Measurements from ENCODE around the gene FOXO1. TPM values are rescaled to one million over a fixed set of nuclear protein-coding genes. Genes with fewer than 3 reads are reported as not detected.

Gene FOXO1
- polyA plus RNA-seq, 4 donors = 15.4 to 17.7 (median 17.1) TPM

- DNase-seq (ENCODE audit: low read depth in 4 of 4, low spot score in 3 of 4) = no peak
Observed at GRCh38 chr13:40640202-40640601, 26.2 kb downstream of the FOXO1 start.

DNA sequence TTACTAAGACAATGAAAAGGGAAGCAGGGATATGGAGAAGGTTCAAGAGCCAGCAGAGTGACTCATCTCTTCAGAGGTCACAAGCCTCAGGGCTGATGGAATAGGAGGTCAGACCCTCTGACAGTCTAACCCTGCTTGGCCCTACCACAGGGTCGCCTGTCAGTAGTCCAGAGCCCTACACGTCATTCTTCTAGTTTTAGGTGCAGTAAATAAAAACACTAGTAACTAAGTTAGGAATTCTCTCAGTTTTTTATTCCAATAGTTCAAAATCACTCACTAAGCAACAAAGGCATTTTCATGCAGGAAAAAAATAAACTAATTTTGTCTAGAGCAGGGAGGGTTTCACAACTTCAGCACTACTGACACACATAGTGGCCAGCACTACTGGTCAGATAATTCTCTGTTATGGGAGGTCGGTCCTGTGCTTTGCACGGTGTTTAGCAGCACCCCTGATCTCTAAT lies 27.2 kb downstream of the FOXO1 start:
- no peak for DNase-seq (ENCODE audit: low read depth in 4 of 4, low spot score in 3 of 4)

DNA sequence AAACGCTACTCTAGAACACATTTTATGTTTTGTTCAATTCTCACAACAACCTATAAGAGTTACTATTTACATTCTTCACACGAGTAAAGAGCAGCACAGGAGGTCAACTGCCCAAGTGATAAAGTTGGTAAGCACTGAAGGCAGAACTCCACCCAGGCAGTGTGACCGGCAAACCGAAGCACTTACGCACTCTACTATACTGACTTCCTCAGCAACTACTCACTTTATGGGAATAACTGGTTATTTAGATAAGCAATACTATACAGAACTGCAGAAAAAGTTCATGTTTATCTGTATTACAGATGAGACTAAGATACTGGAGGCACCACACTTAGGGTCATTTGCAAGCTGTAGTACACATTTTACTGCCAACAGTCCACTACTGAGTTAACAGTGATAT lies 28.8 kb downstream of the FOXO1 start:
- DNase-seq (ENCODE audit: low read depth in 4 of 4, low spot score in 3 of 4) = no peak

- no peak for DNase-seq (ENCODE audit: low read depth in 4 of 4, low spot score in 3 of 4)
Observed at GRCh38 chr13:40635315-40635995, 31.0 kb downstream of the FOXO1 start.

DNA sequence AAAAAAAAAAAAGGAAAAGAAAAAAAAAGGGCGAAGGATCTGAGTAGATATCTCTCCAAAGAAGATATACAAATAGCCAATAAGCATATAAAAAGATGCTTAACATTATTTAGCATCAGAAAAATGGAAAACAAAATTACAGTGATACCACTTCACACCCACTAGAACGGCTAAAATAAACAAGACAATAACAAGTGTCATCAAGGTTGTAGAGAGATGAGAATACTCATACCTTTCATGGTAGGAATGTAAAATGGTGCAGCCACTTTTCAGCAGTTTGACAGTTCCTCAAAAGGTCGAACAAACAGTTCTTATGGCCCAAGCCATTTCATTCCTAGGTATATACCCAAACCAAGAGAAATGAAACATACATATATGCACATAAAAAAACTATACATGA lies 33.5 kb downstream of the FOXO1 start:
- no peak for DNase-seq (ENCODE audit: low read depth in 4 of 4, low spot score in 3 of 4)

DNA sequence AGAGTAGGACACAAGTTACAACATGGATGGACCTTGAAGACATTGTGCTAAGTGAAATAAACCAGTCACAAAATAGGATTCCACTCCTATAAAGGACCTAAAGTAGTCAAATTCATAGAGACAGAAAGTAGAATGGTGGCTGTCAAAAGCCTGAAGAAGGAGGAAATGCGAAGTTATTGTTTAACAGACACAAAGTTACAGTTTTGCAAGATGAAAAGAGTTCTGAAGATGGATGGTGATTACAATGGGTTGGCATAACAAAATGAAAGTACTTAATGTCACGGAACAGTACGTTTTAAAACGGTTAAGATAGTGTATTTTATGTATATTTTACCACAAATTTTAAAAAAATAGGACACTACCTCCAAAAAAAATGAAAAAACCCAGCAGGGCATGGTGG lies 34.8 kb downstream of the FOXO1 start:
- DNase-seq (ENCODE audit: low read depth in 4 of 4, low spot score in 3 of 4) = no peak

GRCh38 chr13:40629678-40630384 lies 36.6 kb downstream of the FOXO1 start:
- DNase-seq (ENCODE audit: low read depth in 4 of 4, low spot score in 3 of 4) = no peak

DNA sequence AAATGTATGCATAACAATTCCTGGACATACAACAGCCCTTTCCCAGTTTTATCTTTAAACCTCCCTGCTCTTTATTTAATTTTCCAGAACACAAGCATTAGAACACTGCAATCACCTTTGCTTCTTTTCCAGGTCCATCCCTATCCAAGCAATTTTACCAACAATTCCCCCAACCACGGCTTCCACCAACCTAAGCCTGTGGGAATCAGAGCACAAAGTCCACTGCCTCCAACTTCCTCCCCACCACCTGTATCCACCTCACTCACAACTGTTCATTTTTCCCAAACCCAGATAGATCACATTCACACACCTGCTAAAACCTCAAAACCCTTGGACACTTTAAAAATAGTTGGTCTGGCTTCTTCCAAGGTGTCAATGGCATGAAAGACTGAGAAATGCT lies 39.5 kb downstream of the FOXO1 start:
- no peak for DNase-seq (ENCODE audit: low read depth in 4 of 4, low spot score in 3 of 4)

DNA sequence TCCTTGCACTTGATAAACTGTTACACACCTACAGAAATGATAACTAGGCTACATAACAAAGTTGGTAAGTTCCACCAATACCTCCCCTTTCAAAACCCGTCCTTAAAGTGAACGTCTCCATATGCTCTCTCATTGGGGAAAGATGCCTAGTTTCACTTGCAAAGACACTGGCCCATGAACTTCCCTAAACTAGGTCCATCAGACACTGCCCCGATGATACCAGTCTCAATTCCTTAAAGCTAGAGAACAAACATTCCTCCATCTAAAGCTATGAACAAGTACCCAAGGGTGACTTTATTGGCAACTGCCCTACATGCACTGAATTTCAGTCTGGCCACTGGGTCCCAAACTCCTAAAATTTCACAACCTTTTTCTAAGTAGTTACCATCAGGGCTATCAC lies 39.9 kb downstream of the FOXO1 start:
- DNase-seq (ENCODE audit: low read depth in 4 of 4, low spot score in 3 of 4) = no peak

GRCh38 chr13:40624986-40625385 lies 41.5 kb downstream of the FOXO1 start:
- DNase-seq (ENCODE audit: low read depth in 4 of 4, low spot score in 3 of 4) = no peak

DNA sequence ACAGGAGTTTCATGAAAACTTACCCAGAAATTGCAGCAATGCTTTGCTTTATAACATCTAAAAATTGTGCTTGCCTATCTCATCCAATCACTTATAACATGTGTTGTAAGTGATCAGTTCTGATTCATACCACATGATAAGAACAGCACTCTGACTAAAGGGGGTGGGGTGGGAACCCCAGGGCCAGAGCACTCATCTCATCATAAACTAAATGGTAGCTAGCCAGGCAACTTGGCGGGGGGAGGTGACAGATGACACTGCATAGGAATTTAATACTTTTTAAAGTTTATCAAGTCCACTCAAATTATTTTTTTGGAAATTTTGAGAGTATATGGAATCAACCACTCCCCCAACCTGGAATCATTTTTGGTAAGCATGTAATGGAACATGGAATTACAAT lies 42.1 kb downstream of the FOXO1 start:
- DNase-seq (ENCODE audit: low read depth in 4 of 4, low spot score in 3 of 4) = no peak

GRCh38 chr13:40622761-40623160 lies 43.7 kb downstream of the FOXO1 start:
- no peak for DNase-seq (ENCODE audit: low read depth in 4 of 4, low spot score in 3 of 4)

GRCh38 chr13:40622246-40622645 lies 44.2 kb downstream of the FOXO1 start:
- DNase-seq (ENCODE audit: low read depth in 4 of 4, low spot score in 3 of 4) = no peak

DNA sequence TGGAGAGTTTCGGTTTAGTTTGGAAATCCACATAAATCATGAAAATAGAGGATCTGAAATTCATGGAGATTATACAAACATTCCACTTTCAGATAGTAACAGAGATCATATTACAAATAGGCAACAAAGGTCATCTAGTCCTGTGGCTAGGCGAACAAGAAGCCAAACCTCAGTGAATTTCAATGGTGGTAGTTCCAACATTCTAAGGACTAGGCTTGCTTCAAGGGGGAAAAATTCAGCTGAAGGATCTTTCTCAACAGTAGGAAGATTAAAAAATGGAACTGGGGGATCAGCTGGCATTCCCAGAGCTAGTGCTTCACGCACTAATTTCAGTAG lies 47.0 kb downstream of the FOXO1 start:
- DNase-seq (ENCODE audit: low read depth in 4 of 4, low spot score in 3 of 4) = no peak

- no peak for DNase-seq (ENCODE audit: low read depth in 4 of 4, low spot score in 3 of 4)
Observed at GRCh38 chr13:40618581-40619478, 47.6 kb downstream of the FOXO1 start.

DNA sequence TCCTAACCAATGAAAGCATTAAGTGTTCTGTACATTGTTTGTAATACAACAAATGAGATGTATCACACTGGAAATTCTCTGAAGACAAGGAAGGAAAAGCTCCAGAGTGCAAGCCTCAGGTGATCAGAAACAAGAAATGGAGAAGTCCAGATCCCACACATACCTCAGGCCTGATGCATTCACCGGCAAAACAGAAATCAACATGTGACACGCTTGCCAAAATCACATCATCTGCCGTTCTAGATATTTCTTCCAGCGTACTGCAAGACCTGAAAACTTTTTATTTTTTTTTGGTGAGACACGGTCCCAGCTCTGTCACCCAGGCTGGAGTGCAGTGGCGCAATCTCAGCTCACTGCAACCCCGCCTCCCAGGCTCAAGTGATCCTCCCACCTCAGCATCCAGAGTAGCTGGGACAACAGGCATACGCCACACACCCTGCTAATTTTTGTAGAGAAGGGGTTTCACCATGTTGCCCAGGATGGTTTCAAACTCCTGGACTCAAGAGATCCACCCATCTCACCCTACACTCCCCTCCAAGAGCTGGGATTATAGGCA lies 48.6 kb downstream of the FOXO1 start:
- DNase-seq (ENCODE audit: low read depth in 4 of 4, low spot score in 3 of 4) = no peak

- no peak for DNase-seq (ENCODE audit: low read depth in 4 of 4, low spot score in 3 of 4)
Observed at GRCh38 chr13:40615619-40616018, 50.8 kb downstream of the FOXO1 start.

- no peak for DNase-seq (ENCODE audit: low read depth in 4 of 4, low spot score in 3 of 4)
Observed at GRCh38 chr13:40613914-40614313, 52.5 kb downstream of the FOXO1 start.

DNA sequence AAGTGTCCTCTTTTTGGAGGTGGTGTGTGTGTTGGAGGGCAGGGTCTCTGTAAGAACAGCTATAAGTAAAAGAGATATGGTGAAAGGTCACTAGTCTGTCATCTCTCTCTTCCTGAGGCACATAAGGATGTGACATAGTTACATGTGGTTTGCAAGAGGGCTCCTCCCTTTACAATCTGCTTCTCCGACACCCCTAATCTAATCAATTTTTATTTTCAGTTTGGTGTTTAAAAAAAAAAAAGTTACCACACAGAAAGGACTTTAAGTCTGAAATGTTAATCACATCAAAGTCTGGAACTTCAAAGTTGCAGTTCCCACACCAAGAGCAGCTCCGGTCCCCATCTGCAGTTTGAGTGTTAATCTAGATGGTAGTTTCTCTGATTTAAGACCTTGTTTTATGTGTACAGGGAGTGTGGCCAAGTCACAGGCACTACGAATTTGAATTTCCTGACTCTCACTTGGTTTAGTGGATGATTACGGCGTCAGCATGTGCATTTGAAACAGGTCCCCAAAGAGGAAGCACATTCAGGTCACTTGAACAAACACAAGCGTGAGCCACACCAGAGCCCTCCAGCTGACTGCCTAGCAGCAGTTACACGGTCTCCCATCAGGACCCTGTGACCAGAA lies 53.1 kb downstream of the FOXO1 start:
- DNase-seq (ENCODE audit: low read depth in 4 of 4, low spot score in 3 of 4) = peak; percentile 38 to 51 (median 40)

DNA sequence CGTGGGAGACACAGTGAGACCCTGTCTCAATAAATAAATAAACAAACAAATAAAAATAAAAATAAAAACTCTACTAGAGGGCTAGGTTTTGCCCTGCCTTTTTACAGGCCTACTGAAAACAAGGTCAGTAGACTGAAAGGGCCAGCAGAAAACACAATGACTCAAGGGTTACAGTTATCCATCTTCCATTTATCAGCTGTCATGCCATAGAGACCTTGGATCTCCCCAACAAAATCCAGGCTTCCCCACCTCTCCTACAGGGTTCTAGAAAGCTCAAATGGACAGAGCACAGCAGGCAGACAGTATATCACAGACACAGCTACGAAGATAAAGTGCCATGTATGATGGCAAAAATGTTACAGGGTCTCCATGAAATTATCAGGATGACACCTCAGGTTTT lies 54.4 kb downstream of the FOXO1 start:
- DNase-seq (ENCODE audit: low read depth in 4 of 4, low spot score in 3 of 4) = no peak

GRCh38 chr13:40611635-40612034 lies 54.8 kb downstream of the FOXO1 start:
- DNase-seq (ENCODE audit: low read depth in 4 of 4, low spot score in 3 of 4) = no peak

All from right renal pelvis (tissue), 4 donors.